HG03025 (cell line): ENCODE data around the gene ADI1.

Experiments used
- ATAC-seq: cut with Tn5 transposase; IDR thresholded peaks from one replicate; pipeline ENCODE4 v1.9.1; 2021; ENCODE audit warnings: mild to moderate bottlenecking, moderate library complexity; ENCODE audit not compliant: unreplicated experiment, low FRiP score

Gene ADI1

GRCh38 chr2:3482363-3482821 is 36.9 kb downstream of the ADI1 start:
- no peak for ATAC-seq

GRCh38 chr2:3481736-3482362 is 37.5 kb downstream of the ADI1 start:
- no peak for ATAC-seq

- ATAC-seq = no peak
These were observed 38.3 kb downstream of the ADI1 start for GRCh38 chr2:3481011-3481400.

GRCh38 chr2:3480352-3481010 is 38.9 kb downstream of the ADI1 start:
- no peak for ATAC-seq

GRCh38 chr2:3479430-3480320 is 39.7 kb downstream of the ADI1 start:
- no peak for ATAC-seq

GRCh38 chr2:3478846-3479385 is 40.4 kb downstream of the ADI1 start:
- no peak for ATAC-seq

GRCh38 chr2:3476985-3477327 is 42.4 kb downstream of the ADI1 start:
- no peak for ATAC-seq

GRCh38 chr2:3476321-3476984 is 42.9 kb downstream of the ADI1 start:
- ATAC-seq = no peak

- ATAC-seq = no peak
These were observed 43.6 kb downstream of the ADI1 start for GRCh38 chr2:3475771-3476170.

- no peak for ATAC-seq
These were observed 46.4 kb downstream of the ADI1 start for GRCh38 chr2:3472966-3473365.

GRCh38 chr2:3472296-3472695 is 47.0 kb downstream of the ADI1 start:
- no peak for ATAC-seq

GRCh38 chr2:3470856-3471737 is 48.2 kb downstream of the ADI1 start:
- no peak for ATAC-seq

- ATAC-seq = no peak
These were observed 49.1 kb downstream of the ADI1 start for GRCh38 chr2:3470166-3470651.

- no peak for ATAC-seq
These were observed 49.8 kb downstream of the ADI1 start for GRCh38 chr2:3469486-3469885.

- ATAC-seq = no peak
These were observed 50.9 kb downstream of the ADI1 start for GRCh38 chr2:3468296-3468988.

GRCh38 chr2:3467654-3468053 is 51.7 kb downstream of the ADI1 start:
- no peak for ATAC-seq

GRCh38 chr2:3466966-3467365 is 52.4 kb downstream of the ADI1 start:
- no peak for ATAC-seq

- ATAC-seq = no peak
These were observed 52.9 kb downstream of the ADI1 start for GRCh38 chr2:3466482-3466863.
